ENCODE measurements around the gene ABHD8.

DNA sequence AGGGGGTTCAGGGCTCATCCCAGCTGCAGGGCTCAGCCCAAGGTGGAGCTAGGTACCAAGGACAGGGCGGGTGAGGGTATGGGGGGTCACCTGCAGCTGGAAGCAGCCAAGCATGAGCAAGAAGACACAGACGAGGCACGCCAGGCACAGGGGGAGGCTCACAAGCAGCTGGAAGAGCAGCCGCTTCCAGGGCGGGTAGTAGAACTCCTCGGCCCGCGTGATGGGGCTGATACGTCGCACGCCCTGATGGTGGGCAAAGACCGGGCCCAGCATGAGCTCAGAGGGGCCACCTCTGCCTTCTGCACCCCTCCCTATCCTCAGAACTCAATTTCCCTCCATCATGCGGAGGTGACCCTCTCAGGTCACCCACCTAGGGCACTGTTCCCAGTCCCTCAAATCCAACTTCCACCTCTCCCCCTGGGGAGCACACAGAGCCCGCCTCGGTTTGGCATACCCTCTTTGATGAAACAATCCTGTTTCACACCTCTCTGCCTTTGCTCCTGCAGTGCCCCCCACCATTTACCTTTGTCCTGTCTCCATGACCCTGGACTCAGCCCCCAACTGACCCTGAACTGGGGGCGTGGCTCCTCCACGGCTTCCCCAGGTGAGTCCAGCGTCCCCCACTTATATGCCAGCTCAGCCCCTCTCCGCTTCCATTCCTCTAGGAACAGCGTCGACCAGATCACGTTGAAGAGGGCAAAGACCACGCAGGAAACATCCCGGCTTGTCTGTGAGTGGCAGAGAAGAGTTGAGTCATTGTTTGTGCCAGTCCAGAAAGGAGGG is 27.2 kb upstream of the ABHD8 start:
- TF ChIP-seq, protein P1, sequence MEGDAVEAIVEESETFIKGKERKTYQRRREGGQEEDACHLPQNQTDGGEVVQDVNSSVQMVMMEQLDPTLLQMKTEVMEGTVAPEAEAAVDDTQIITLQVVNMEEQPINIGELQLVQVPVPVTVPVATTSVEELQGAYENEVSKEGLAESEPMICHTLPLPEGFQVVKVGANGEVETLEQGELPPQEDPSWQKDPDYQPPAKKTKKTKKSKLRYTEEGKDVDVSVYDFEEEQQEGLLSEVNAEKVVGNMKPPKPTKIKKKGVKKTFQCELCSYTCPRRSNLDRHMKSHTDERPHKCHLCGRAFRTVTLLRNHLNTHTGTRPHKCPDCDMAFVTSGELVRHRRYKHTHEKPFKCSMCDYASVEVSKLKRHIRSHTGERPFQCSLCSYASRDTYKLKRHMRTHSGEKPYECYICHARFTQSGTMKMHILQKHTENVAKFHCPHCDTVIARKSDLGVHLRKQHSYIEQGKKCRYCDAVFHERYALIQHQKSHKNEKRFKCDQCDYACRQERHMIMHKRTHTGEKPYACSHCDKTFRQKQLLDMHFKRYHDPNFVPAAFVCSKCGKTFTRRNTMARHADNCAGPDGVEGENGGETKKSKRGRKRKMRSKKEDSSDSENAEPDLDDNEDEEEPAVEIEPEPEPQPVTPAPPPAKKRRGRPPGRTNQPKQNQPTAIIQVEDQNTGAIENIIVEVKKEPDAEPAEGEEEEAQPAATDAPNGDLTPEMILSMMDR (IDR thresholded peaks at IDR 0.05; ENCODE audit: low read depth, low read length, poor library complexity, severe bottlenecking) = no peak
- no peak for TF ChIP-seq EZH2phosphoT487 (IDR thresholded peaks at IDR 0.05; ENCODE audit: borderline replicate concordance, low read length)
